ENCODE results near the gene MAPKAP1. TPM values are rescaled to one million over a fixed set of nuclear protein-coding genes. Genes with fewer than 3 reads are reported as not detected.

The MAPKAP1 gene
- total and polyA plus RNA-seq, 2 experiments from 2014 or later = 66.7 to 85.6 TPM

DNA sequence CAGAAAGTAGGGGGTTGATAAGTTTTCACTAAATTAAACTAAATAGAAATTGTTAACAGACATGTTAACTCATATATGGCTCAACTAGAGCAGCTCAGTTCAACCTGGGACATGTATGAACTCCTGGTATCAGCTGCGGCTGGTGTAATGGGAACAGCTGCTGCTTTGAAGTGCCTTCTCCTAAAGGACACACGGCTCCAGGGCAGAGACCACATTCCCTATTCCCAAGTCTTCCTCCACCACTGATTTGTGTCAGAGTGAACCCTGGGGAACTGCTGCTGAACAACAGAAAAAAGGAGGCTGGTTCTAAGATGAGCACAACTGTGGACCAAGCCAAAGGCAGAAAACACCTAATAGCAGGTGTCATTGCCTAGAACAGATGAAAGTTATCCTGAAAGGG is 71.1 kb downstream of the MAPKAP1 start:
- H3K27ac ChIP-seq = no peak overlapping the region
- no peak overlapping the region for H3K4me3 ChIP-seq
- peaks cover 23% of the 10 kb centered on the region for H3K4me1 ChIP-seq (ENCODE audit: low read depth)
- peak in 1 of 2 donors; percentile 42 for DNase-seq (ENCODE audit: low read depth in 1 of 2, low spot score in 1 of 2)
- H3K27me3 ChIP-seq = no peaks in the 10 kb centered on the region
- TF ChIP-seq, protein P1, sequence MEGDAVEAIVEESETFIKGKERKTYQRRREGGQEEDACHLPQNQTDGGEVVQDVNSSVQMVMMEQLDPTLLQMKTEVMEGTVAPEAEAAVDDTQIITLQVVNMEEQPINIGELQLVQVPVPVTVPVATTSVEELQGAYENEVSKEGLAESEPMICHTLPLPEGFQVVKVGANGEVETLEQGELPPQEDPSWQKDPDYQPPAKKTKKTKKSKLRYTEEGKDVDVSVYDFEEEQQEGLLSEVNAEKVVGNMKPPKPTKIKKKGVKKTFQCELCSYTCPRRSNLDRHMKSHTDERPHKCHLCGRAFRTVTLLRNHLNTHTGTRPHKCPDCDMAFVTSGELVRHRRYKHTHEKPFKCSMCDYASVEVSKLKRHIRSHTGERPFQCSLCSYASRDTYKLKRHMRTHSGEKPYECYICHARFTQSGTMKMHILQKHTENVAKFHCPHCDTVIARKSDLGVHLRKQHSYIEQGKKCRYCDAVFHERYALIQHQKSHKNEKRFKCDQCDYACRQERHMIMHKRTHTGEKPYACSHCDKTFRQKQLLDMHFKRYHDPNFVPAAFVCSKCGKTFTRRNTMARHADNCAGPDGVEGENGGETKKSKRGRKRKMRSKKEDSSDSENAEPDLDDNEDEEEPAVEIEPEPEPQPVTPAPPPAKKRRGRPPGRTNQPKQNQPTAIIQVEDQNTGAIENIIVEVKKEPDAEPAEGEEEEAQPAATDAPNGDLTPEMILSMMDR (IDR thresholded peaks at IDR 0.05; ENCODE audit: low read depth, low read length) = no peak
- H3K36me3 ChIP-seq = no peaks in the 10 kb centered on the region
- no peaks in the 10 kb centered on the region for H3K9me3 ChIP-seq (ENCODE audit: low read depth)

DNA sequence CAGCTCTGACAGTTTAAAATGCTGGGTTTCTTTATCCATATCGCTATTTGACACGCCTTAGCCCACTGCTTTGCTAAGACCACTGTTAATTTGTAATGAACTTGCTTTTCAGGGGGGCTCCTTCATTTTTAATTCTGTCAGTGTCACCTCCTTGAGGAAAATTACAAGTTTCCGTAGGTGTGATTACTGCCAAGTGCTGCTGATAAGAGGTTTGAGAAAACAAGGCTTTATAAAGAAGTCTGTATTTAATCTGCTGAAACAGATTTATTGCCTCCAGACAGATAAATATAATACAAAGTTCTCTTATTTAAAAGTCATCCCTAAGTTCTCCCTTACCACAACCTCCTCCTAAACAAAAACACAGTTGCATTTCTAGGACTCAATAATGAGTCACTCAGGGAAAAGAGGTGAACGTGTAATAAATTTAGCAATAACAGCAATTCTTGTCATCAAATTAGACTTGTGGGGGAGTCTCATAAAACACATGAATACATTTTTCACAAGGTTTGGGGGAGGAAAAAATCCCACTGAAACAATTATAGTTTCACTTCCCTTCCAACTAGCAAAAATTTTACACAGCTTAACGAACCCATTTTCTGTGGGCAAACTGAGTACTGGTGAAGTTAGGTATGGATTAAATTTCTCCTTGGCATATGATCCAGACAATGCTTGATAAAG is 72.8 kb downstream of the MAPKAP1 start:
- Histone ChIP-seq H3K36me3 (no peaks in the 10 kb centered on the region), H3K9me3 (ENCODE audit: low read depth) (no peaks in the 10 kb centered on the region), H3K27me3 (no peaks in the 10 kb centered on the region), H3K27ac (no peak overlapping the region), H3K4me1 (ENCODE audit: low read depth) (peaks cover 23% of the 10 kb centered on the region), H3K4me3 (no peak overlapping the region)
- TF ChIP-seq, protein P1 (IDR thresholded peaks at IDR 0.05; ENCODE audit: low read depth, low read length) = no peak
- peak in 1 of 2 donors; percentile 48 for DNase-seq (ENCODE audit: low read depth in 1 of 2, low spot score in 1 of 2)

DNA sequence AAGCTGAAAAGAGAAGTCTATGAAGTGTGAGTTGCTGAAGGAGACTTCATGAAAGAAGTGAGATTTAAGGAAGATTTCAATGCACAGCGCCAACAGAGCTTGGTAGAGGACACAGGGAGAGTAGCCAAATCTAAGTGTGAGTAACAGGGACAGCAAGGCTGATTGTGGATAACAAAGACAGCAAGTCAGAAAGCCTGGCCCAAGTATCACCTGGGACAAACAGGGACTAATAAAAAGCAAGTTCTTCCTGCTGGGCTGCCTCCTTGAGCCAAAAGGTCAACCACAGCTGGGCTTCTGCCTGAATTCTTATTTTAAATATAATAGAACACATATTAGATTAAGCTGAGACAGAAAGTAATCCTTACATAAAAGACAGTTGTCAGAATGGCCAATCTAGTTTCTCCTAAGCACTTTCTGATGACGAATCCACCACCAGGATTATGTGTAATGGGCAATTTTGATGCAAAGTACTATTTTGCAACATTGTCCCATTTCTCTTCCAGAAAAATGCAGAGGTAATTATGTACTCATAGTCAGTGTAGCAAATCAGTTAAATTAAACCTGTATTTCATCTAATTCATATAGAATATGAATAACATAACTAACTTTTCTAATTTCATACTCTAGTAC is 73.8 kb downstream of the MAPKAP1 start:
- no peaks in the 10 kb centered on the region for H3K36me3 ChIP-seq
- TF ChIP-seq, protein P1 (IDR thresholded peaks at IDR 0.05; ENCODE audit: low read depth, low read length) = no peak
- H3K4me1 ChIP-seq (ENCODE audit: low read depth) = peaks cover 20% of the 10 kb centered on the region
- H3K4me3 ChIP-seq = no peak overlapping the region
- peak overlapping the region; percentile 19 for H3K27ac ChIP-seq
- H3K9me3 ChIP-seq (ENCODE audit: low read depth) = no peaks in the 10 kb centered on the region
- H3K27me3 ChIP-seq = no peaks in the 10 kb centered on the region
- DNase-seq (ENCODE audit: low read depth in 1 of 2, low spot score in 1 of 2) = peak in 1 of 2 donors; percentile 17

DNA sequence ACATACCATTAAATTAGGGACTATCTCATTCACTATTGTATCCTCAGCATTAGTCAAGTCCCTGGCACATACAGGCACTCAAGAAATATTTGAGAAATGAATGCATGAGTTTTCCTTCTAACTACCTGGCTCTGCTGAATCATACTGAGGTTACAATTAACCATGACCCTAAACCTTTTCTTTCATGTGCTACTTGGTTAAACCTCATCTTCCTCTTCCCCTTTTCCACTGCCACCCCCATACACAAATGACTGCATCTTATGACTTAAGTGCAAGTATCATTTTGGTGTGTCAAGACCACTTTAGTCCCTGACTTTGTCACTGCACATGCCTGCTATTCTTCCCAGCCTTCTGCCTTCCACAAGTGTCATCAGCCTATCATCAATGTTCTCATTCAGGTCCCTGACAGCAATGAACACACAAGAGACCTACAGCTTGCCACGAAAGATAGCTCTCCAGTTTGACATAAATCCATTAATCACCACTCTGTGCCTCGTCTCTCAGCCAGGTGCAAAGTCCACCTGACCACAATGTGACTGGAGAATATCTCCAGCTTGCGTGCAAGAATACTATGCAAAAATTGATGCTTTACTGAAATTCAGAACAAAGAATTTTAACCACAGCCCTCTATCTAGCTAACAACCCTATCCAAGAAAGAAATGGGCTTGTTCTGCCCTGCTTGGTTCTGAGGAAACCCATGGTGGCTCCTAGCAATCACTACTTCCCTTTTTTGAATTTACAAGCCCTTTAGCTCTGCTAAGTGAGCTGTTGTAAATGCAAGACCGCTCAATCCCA is 74.5 kb downstream of the MAPKAP1 start:
- TF ChIP-seq, protein P1 (IDR thresholded peaks at IDR 0.05; ENCODE audit: low read depth, low read length) = no peak

DNA sequence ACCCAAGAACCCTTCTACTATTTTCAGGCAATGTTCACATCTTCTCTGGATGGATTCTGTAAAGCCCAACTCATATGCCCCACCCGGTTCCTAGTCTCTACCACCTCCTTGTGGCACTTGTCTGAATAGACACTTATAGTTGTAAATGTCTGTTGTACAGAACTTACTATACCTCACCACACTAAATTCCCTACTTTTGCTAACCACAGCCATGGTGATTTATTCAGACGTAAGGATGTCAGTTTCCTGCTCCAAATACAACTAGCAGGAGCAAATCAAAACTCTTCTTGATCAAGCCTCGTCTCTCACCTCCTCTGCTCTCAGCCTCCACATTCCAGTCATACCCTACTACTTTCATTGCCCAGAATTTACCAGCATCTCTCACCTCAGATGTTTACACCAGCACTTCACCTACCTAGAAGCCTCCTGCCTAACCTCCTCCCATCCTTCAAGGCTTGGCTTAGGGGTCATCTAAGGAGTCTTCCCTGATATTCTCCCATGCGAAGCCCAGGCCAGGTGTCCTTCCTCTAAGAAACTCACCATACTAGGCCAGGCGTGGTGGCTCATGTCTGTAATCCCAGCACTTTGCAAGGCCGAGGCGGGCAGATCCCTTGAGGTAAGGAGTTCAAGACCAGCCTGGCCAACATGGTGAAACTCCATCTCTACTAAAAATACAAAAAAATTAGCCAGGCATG is 75.5 kb downstream of the MAPKAP1 start:
- Histone ChIP-seq H3K4me3 (no peak overlapping the region), H3K27me3 (no peaks in the 10 kb centered on the region), H3K36me3 (no peaks in the 10 kb centered on the region), H3K9me3 (ENCODE audit: low read depth) (no peaks in the 10 kb centered on the region), H3K27ac (no peak overlapping the region), H3K4me1 (ENCODE audit: low read depth) (peaks cover 19% of the 10 kb centered on the region)
- peak; percentile 60 to 75 for DNase-seq (ENCODE audit: low read depth in 1 of 2, low spot score in 1 of 2)
- TF ChIP-seq, protein P1 (IDR thresholded peaks at IDR 0.05; ENCODE audit: low read depth, low read length) = peak; percentile 72

More for the DNA sequence above, 74.5 kb downstream of the MAPKAP1 start:
- no peak for DNase-seq (ENCODE audit: low read depth in 1 of 2, low spot score in 1 of 2)
- Histone ChIP-seq H3K36me3 (no peaks in the 10 kb centered on the region), H3K4me3 (no peak overlapping the region), H3K27me3 (no peaks in the 10 kb centered on the region), H3K27ac (peak overlapping the region; percentile 19), H3K9me3 (ENCODE audit: low read depth) (no peaks in the 10 kb centered on the region), H3K4me1 (ENCODE audit: low read depth) (peaks cover 19% of the 10 kb centered on the region)

Data from cardiac muscle cell (in vitro differentiated cells and primary cell).